ENCODE data around the gene GALNT9. TPM values are rescaled to one million over a fixed set of nuclear protein-coding genes. Genes with fewer than 3 reads are reported as not detected.

The GALNT9 gene
- total RNA-seq, 4 donors from 2014 or later, result 0.13 TPM; not detected in 3

- H3K4me3 ChIP-seq (ENCODE audit: low read depth, poor library complexity, severe bottlenecking), result no peak overlapping the region
- 89% methylated on average over 33 of the region's 33 CpGs for WGBS, 2 donors
- no peak for DNase-seq (ENCODE audit: low spot score in 2 of 2)
- intact Hi-C loops (cut with DNase I; ENCODE audit: low total_unique reads), result no loop called here
- TF ChIP-seq POLR2A (IDR thresholded peaks at IDR 0.05) (no peak), CTCF (IDR thresholded peaks at IDR 0.05) (no peak)
Measured at GRCh38 chr12:132292328-132293319, 36.8 kb downstream of the GALNT9 start.

DNA sequence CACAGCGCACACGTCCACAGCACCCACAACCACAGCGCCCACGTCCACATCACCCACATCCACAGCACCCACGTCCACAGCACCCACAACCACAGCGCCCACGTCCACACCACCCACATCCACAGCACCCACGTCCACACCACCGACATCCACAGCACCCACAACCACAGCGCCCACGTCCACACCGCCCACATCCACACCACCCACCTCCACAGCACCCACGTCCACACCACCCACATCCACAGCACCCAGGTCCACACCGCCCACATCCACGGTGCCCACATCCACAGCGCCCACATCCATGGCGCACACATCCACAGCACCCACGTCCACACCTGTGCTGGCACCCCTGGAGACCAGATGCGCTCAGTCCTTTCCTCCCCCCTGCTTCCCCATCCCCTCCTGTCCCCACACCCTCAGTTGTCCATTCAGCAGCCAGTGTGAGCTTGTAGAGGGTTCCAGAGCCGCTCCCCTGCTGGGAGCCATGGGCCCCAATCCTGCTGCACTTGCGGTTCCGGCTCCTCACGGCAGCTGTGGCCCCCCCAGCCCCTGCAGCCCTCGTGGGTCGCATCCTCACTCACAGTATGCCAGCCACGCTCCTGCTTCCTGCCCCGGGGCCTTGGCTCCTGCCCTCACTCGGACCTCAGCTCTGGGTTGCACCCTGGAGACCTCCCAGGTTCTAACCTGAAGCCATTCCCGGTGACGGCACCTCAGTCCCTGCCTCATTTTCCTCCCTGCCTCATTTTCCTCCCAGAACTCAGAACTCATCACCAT, 37.8 kb downstream of the GALNT9 start:
- WGBS, 2 donors, result 79 to 91% methylated on average over 27 to 30 of the region's 30 CpGs
- intact Hi-C loops (cut with DNase I; ENCODE audit: low total_unique reads), result no loop called here
- DNase-seq (ENCODE audit: low spot score in 2 of 2), result no peak
- no peak overlapping the region for H3K4me3 ChIP-seq (ENCODE audit: low read depth, poor library complexity, severe bottlenecking)
- TF ChIP-seq POLR2A (IDR thresholded peaks at IDR 0.05) (no peak), CTCF (IDR thresholded peaks at IDR 0.05) (no peak)

DNA sequence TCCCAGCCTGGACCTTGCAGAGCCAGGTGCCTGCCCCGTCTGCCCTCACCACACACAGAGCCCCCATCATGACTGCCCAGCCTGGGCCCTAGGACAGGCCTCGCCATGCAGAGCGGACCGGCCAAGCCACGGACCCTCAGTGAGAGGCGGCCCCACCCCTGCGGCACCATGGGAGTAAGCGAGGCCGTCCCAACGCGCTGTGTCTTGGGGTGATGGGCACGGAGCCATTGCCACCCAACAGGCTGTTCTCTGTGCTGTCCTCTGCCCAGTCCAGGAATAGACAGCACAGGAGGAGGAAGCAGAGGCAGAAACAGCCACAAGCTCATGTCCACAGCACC, 39.2 kb downstream of the GALNT9 start:
- TF ChIP-seq CTCF (IDR thresholded peaks at IDR 0.05) (no peak), POLR2A (IDR thresholded peaks at IDR 0.05) (no peak)
- DNase-seq (ENCODE audit: low spot score in 2 of 2), result no peak
- no peak overlapping the region for H3K4me3 ChIP-seq (ENCODE audit: low read depth, poor library complexity, severe bottlenecking)
- intact Hi-C loops (cut with DNase I; ENCODE audit: low total_unique reads), result no loop called here
- 79 to 90% methylated on average over 4 to 12 of the region's 12 CpGs for WGBS, 2 donors

DNA sequence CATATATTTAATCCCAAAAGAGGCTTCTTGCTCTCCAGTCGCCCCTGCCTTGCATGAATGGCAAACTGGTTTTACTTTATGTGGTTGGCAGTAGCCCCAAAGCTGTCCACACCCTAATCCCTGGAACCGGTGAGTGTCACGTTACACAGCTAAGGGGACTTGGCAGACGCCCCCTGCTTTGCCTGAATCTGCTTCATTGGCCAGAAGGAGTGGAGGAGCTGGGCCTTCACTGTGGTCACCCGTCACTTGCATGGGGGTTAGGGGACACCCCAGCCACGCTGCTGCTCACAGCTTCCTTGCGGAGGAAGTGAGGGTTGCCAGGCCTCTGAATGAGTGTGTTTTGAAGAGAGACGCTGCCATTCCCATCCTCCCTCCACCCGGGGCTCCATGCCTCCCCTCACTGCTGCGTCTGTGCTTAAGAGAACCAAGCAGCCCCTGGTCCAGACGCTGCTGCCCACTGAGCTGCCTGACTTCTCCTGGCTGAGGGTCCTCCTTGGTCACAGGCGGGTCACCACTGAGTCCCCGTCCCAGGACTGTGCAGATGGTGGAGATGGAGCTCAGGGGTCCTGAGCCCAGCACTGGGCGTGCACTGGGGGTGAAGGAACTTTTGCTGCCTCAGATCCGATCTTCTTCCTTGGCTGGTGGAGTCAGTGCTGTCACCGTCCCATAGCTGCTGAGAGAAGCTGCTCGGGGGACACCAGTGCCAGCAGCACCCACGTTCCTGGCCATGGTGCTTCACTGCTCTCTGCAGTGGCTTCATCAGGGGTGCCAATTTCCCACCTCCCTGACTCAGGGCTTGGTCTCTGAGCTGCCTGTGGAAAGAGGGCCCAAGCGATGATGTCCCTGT, 39.8 kb downstream of the GALNT9 start:
- no peak overlapping the region for H3K4me3 ChIP-seq (ENCODE audit: low read depth, poor library complexity, severe bottlenecking)
- intact Hi-C loops (cut with DNase I; ENCODE audit: low total_unique reads), result no loop called here
- no peak for TF ChIP-seq POLR2A (IDR thresholded peaks at IDR 0.05)
- TF ChIP-seq CTCF (IDR thresholded peaks at IDR 0.05), result no peak
- DNase-seq (ENCODE audit: low spot score in 2 of 2), result no peak
- 38 to 50% methylated on average over 17 to 19 of the region's 19 CpGs for WGBS, 2 donors

DNA sequence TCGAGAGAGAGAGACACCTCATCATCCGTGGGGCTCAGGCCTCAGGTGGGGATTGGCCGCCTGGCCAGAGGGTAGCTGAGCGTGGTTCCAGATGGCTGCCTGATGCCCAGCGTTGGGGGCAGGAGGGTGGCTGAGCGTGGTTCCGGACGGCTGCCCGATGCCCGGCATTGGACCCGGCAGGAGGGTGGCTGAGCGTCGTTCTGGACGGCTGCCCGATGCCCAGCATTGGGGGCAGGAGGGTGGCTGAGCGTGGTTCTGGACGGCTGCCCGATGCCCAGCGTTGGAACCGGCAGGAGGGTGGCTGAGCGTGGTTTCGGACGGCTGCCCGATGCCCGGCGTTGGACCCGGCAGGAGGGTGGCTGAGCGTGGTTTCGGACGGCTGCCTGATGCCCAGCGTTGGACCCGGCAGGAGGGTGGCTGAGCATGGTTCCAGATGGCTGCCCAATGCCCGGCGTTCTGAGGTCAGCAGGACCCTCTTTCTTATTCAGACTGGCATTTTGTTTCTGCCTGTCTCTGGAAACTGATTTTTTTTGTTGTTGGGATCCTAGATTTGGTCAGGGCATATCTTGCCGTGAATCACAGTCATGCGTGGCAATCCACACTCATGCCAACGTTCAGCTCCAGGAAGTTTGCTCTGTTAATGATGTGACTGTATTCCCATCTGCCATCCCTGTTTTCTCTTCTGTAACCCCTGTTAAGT, 40.7 kb downstream of the GALNT9 start:
- TF ChIP-seq POLR2A (IDR thresholded peaks at IDR 0.05) (no peak), CTCF (IDR thresholded peaks at IDR 0.05) (no peak)
- DNase-seq (ENCODE audit: low spot score in 2 of 2), result no peak
- intact Hi-C loops (cut with DNase I; ENCODE audit: low total_unique reads), result no loop called here
- WGBS, 2 donors, result 82 to 85% methylated on average over 30 to 37 of the region's 37 CpGs
- no peak overlapping the region for H3K4me3 ChIP-seq (ENCODE audit: low read depth, poor library complexity, severe bottlenecking)

Data from lower leg skin (tissue), 4 donors.